IMR-90 (cell line): ENCODE results near the gene PDE4A. TPM values are rescaled to one million over a fixed set of nuclear protein-coding genes. Genes with fewer than 3 reads are reported as not detected.

ENCODE experiments used
- ATAC-seq: fragments of 200-7000 bp; cut with Tn5 transposase; 2 replicates; pipeline ENCODE4 v1.9.1; 2020; ENCODE audit warnings: low read depth, mild to moderate bottlenecking, moderate library complexity
- BruUV-seq: library from RNA; stranded (reverse); fragments of 400-500 nt; replicated peaks from 2 replicates; lab custom pipeline; 2021; lab: Mats Ljungman, UMichigan
- CTCF ChIA-PET: fragments of 300-600 bp; formaldehyde crosslinking; extraction: SDS; loops from one replicate; lab custom pipeline; 2021; ENCODE audit warnings: antibody characterized with exemption; lab: Yijun Ruan, JAX
- POLR2A ChIA-PET: fragments of 300-600 bp; sonication (Branson Sonifier 250); formaldehyde crosslinking; loops from one replicate; lab custom pipeline; 2022; ENCODE audit warnings: antibody characterized with exemption; ENCODE audit not compliant: unreplicated experiment; lab: Charles Lee
- DNase-seq: peaks from one replicate; pipeline ENCODE4 v3.0.0; 2013
- H2AFZ ChIP-seq: replicated peaks from 2 replicates; pipeline ENCODE3; 2013; ENCODE audit warnings: low read length, mild to moderate bottlenecking; ENCODE audit not compliant: poor library complexity
- H2AK5ac ChIP-seq: 2 replicates; pipeline ENCODE4 v1.6.1; 2013; ENCODE audit warnings: low read depth, low read length, inconsistent platforms
- H2AK9ac ChIP-seq: replicated peaks from 2 replicates; pipeline ENCODE3; 2013; ENCODE audit warnings: mild to moderate bottlenecking, low read depth, low read length, moderate library complexity; ENCODE audit not compliant: poor library complexity
- H2BK120ac ChIP-seq: 2 replicates; pipeline ENCODE4 v1.6.1; 2013; ENCODE audit warnings: low read depth, low read length, inconsistent platforms
- H2BK15ac ChIP-seq: 3 replicates; pipeline ENCODE4 v1.6.1; 2013; ENCODE audit warnings: low read depth, low read length, inconsistent platforms
- H2BK20ac ChIP-seq: 2 replicates; pipeline ENCODE4 v1.6.1; 2013; ENCODE audit warnings: low read depth, mild to moderate bottlenecking, inconsistent platforms, low read length, moderate library complexity
- H2BK5ac ChIP-seq: 2 replicates; pipeline ENCODE4 v1.6.1; 2013; ENCODE audit warnings: mild to moderate bottlenecking, low read depth, low read length, inconsistent platforms; ENCODE audit not compliant: poor library complexity, severe bottlenecking
- H3K14ac ChIP-seq: replicated peaks from 2 replicates; pipeline ENCODE4 v1.6.1; 2013; ENCODE audit warnings: low read depth, low read length, inconsistent platforms
- H3K18ac ChIP-seq: 2 replicates; pipeline ENCODE4 v1.6.1; 2013; ENCODE audit warnings: low read depth, low read length, control low read depth
- H3K23ac ChIP-seq: 2 replicates; pipeline ENCODE4 v1.6.1; 2013; ENCODE audit warnings: low read depth, low read length, inconsistent platforms
- H3K27ac ChIP-seq: 2 replicates; pipeline ENCODE4 v1.5.1; 2013; ENCODE audit warnings: mild to moderate bottlenecking, control low read depth, low read length; ENCODE audit not compliant: insufficient read depth
- H3K27me3 ChIP-seq: 2 replicates; pipeline ENCODE4 v1.6.1; 2013; ENCODE audit warnings: low read length; ENCODE audit not compliant: control insufficient read depth, insufficient read depth
- H3K36me3 ChIP-seq: 2 replicates; pipeline ENCODE4 v1.6.1; 2013; ENCODE audit warnings: low read length, mixed read lengths; ENCODE audit not compliant: control insufficient read depth, insufficient read depth
- H3K4ac ChIP-seq: 2 replicates; pipeline ENCODE4 v1.6.1; 2013; ENCODE audit warnings: low read depth, low read length, inconsistent platforms
- H3K4me1 ChIP-seq: 2 replicates; pipeline ENCODE4 v1.6.1; 2013; ENCODE audit warnings: low read length, mixed read lengths; ENCODE audit not compliant: control insufficient read depth, insufficient read depth
- H3K4me2 ChIP-seq: 2 replicates; pipeline ENCODE4 v1.6.1; 2013; ENCODE audit warnings: low read depth, mild to moderate bottlenecking, control low read depth, low read length, moderate library complexity
- H3K4me3 ChIP-seq: 2 replicates; pipeline ENCODE4 v1.5.1; 2013; ENCODE audit warnings: low read depth, mild to moderate bottlenecking, control low read depth, low read length, moderate library complexity; ENCODE audit not compliant: insufficient read depth
- H3K56ac ChIP-seq: 2 replicates; pipeline ENCODE4 v1.6.1; 2013; ENCODE audit warnings: low read length, inconsistent platforms; ENCODE audit not compliant: insufficient read depth; ENCODE audit errors: extremely low read depth
- H3K79me1 ChIP-seq, 2 experiments: 2 replicates each; pipeline ENCODE4 v1.6.1; 2013; ENCODE audit warnings: low read length in 2 of 2, inconsistent platforms in 1 of 2, low read depth in 1 of 2
- H3K9ac ChIP-seq: 2 replicates; pipeline ENCODE4 v1.6.1; 2013; ENCODE audit warnings: low read depth, low read length, control low read depth
- H3K9me1 ChIP-seq: 2 replicates; pipeline ENCODE4 v1.6.1; 2013; ENCODE audit warnings: low read length, inconsistent platforms; ENCODE audit not compliant: insufficient read depth
- H3K9me3 ChIP-seq: 2 replicates; pipeline ENCODE4 v1.6.1; 2013; ENCODE audit warnings: low read length; ENCODE audit not compliant: control insufficient read depth, insufficient read depth
- H4K20me1 ChIP-seq: 2 replicates; pipeline ENCODE4 v1.6.1; 2013; ENCODE audit warnings: low read length, inconsistent platforms; ENCODE audit not compliant: insufficient read depth
- H4K5ac ChIP-seq: 2 replicates; pipeline ENCODE4 v1.6.1; 2013; ENCODE audit warnings: mild to moderate bottlenecking, low read depth, low read length, control low read depth
- H4K8ac ChIP-seq, 2 experiments: 2 replicates each; pipeline ENCODE4 v1.6.1; 2013; ENCODE audit warnings: low read depth in 2 of 2, low read length in 2 of 2, control low read depth in 1 of 2, inconsistent platforms in 1 of 2
- H4K91ac ChIP-seq: 2 replicates; pipeline ENCODE4 v1.6.1; 2013; ENCODE audit warnings: low read depth, low read length, inconsistent platforms; ENCODE audit not compliant: insufficient read depth
- CEBPB ChIP-seq: IDR thresholded peaks from 2 replicates; pipeline ENCODE4 v1.6.1; 2012; ENCODE audit warnings: low read depth, low read length, improper control_type of control experiment
- CHD1 ChIP-seq: IDR thresholded peaks from 2 replicates; pipeline ENCODE4 v1.6.1; 2012; ENCODE audit warnings: low read depth, low read length, improper control_type of control experiment
- CTCF ChIP-seq: conservative IDR thresholded peaks from 2 replicates; pipeline ENCODE4 v1.5.1; 2012; ENCODE audit warnings: mild to moderate bottlenecking, low read depth, low read length, improper control_type of control experiment
- ELK1 ChIP-seq: fragments of 150-350 bp; IDR thresholded peaks from 2 replicates; pipeline ENCODE4 v1.6.1; 2016; ENCODE audit warnings: low read depth, mild to moderate bottlenecking, low read length, moderate library complexity, borderline replicate concordance
- FOS ChIP-seq: fragments of 150-350 bp; IDR thresholded peaks from 2 replicates; pipeline ENCODE4 v1.6.1; 2016; ENCODE audit warnings: low read depth, low read length
- MAFK ChIP-seq: IDR thresholded peaks from 2 replicates; pipeline ENCODE4 v1.6.1; 2012; ENCODE audit warnings: low read depth, low read length, improper control_type of control experiment
- MAZ ChIP-seq: IDR thresholded peaks from 2 replicates; pipeline ENCODE4 v1.6.1; 2012; ENCODE audit warnings: low read depth, mild to moderate bottlenecking, low read length, improper control_type of control experiment, moderate library complexity, borderline replicate concordance
- MXI1 ChIP-seq: IDR thresholded peaks from 2 replicates; pipeline ENCODE4 v1.6.1; 2012; ENCODE audit warnings: low read depth, mild to moderate bottlenecking, low read length, moderate library complexity, borderline replicate concordance
- NFE2L2 ChIP-seq: fragments of 150-350 bp; IDR thresholded peaks from 2 replicates; pipeline ENCODE4 v1.6.1; 2016; ENCODE audit warnings: low read depth, mild to moderate bottlenecking, low read length
- POLR2A ChIP-seq: IDR thresholded peaks from 2 replicates; pipeline ENCODE4 v1.6.1; 2012; ENCODE audit warnings: mild to moderate bottlenecking, low read depth, low read length
- RAD21 ChIP-seq: IDR thresholded peaks from 2 replicates; pipeline ENCODE4 v1.6.1; 2012; ENCODE audit warnings: low read length, improper control_type of control experiment
- RCOR1 ChIP-seq: IDR thresholded peaks from 2 replicates; pipeline ENCODE4 v1.6.1; 2012; ENCODE audit warnings: mild to moderate bottlenecking, low read length, improper control_type of control experiment; ENCODE audit not compliant: insufficient replicate concordance
- RFX5 ChIP-seq: IDR thresholded peaks from 2 replicates; pipeline ENCODE4 v1.8.0; 2012; ENCODE audit warnings: low read depth, mild to moderate bottlenecking, low read length, moderate library complexity
- SMC3 ChIP-seq: fragments of 150-350 bp; IDR thresholded peaks from 2 replicates; pipeline ENCODE4 v1.6.1; 2016; ENCODE audit warnings: low read depth, mild to moderate bottlenecking, antibody characterized with exemption, low read length, moderate library complexity
- USF2 ChIP-seq: fragments of 150-350 bp; IDR thresholded peaks from 2 replicates; pipeline ENCODE4 v1.6.1; 2017; ENCODE audit warnings: mild to moderate bottlenecking, antibody characterized with exemption, low read length, low read depth
- WGBS, 2 experiments: methylation state at CpG; one replicate each; pipeline versions ENCODE4 v1.1.5 to v1.1.7; 2013; ENCODE audit warnings: missing lambda C conversion rate in 2 of 2; ENCODE audit not compliant: insufficient read length in 1 of 2; ENCODE audit errors: extremely low coverage in 2 of 2; 5-methylcytosine and 5-hydroxymethylcytosine counted together
- dilution Hi-C: fragments of 300-500 bp; cut with HindIII; formaldehyde crosslinking; loops from one replicate; pipeline ENCODE4 v1.14.3; 2018; ENCODE audit warnings: low sequenced_read_pairs; ENCODE audit not compliant: unreplicated experiment
- in situ Hi-C: fragments of 300-500 bp; cut with MboI; formaldehyde crosslinking; loops from 3 replicates; pipeline ENCODE4 v1.14.3; 2019; ENCODE audit warnings: low sequenced_read_pairs, inconsistent platforms, mixed read lengths
- intact Hi-C: fragments of 100-400 bp; cut with micrococcal nuclease; formaldehyde crosslinking; loops from 2 replicates; pipeline ENCODE4 v1.10.0; 2022
- polyA plus RNA-seq, 3 experiments: library from polyadenylated mRNA; depleted of rRNA; stranded (reverse); fragments of >200 nt; gene quantifications; 2 replicates each; pipeline ENCODE4 v1.2.3, GENCODE V29; 2012; ENCODE audit warnings: low replicate concordance in 1 of 3
- total RNA-seq: library from RNA; depleted of rRNA; stranded (reverse); fragments of >200 nt; gene quantifications from 2 replicates; pipeline ENCODE4 v1.2.3, GENCODE V29; 2012

PDE4A gene
- total and polyA plus RNA-seq, 2 of the 4 experiments (the other 2 are of a cell fraction) = 1.8 to 7.0 TPM

- peak overlapping the region; percentile 98 for H3K14ac ChIP-seq
- peak overlapping the region; percentile 97 for H4K91ac ChIP-seq
- peak overlapping the region; percentile 71 for H2BK120ac ChIP-seq
- peak overlapping the region; percentile 77 for H3K4me3 ChIP-seq
- WGBS, 2 experiments = 0% methylated on average over 19 of the region's 65 CpGs; no CpG with 5 or more reads in 1 of the 2 experiments
- peak overlapping the region; percentile 97 for H2AK9ac ChIP-seq
- peak overlapping the region; percentile 100 for H2AK5ac ChIP-seq
- peak overlapping the region; percentile 87 for H3K56ac ChIP-seq
- H3K4me2 ChIP-seq = peak overlapping the region; percentile 91
- H2BK20ac ChIP-seq = no peak overlapping the region
- no TSS peak for BruUV-seq
- H3K4ac ChIP-seq = peak overlapping the region; percentile 95
- peaks cover 7% of the 10 kb centered on the region for H4K20me1 ChIP-seq
- dilution Hi-C loops = no loop called here
- in situ Hi-C loops = no loop called here
- H2AFZ ChIP-seq = peak overlapping the region; percentile 86
- peak overlapping the region; percentile 95; the same call in 1 of the 2 replicates for H3K23ac ChIP-seq
- peaks cover 3% of the 10 kb centered on the region; the same call in 1 of the 2 replicates for H3K4me1 ChIP-seq
- peak; percentile 85 for DNase-seq
- no peaks in the 10 kb centered on the region for H3K27me3 ChIP-seq
- peak; percentile 96 for ATAC-seq
- POLR2A ChIA-PET = no interaction called here
- peak overlapping the region; percentile 96 for H4K5ac ChIP-seq
- intact Hi-C loops = loop anchor here (2.0 kb wide), 1 partner anchor 64 kb away; the partner anchor contains the start of gene KRI1
- H3K79me1 ChIP-seq = peaks cover 19 to 40% of the 10 kb centered on the region in 2 experiments
- peak overlapping the region; percentile 94 for H2BK5ac ChIP-seq
- peak overlapping the region; percentile 45; the same call in 1 of the 3 replicates for H2BK15ac ChIP-seq
- no peaks in the 10 kb centered on the region for H3K9me3 ChIP-seq
- peaks cover 15% of the 10 kb centered on the region for H3K36me3 ChIP-seq
- peak overlapping the region; percentile 77 to 97 for H4K8ac ChIP-seq
- H3K18ac ChIP-seq = peak overlapping the region; percentile 91; the same call in 1 of the 2 replicates
- peak overlapping the region; percentile 96 for H3K9ac ChIP-seq
- H3K27ac ChIP-seq = peak overlapping the region; percentile 97
- CTCF ChIA-PET = no interaction called here
- H3K9me1 ChIP-seq = peaks cover 13% of the 10 kb centered on the region
- peak; percentile 81; the same call in 1 of the 2 replicates for TF ChIP-seq MAZ
- TF ChIP-seq USF2 = no peak
- no peak for TF ChIP-seq ELK1
- no peak for TF ChIP-seq RCOR1
- no peak for TF ChIP-seq SMC3
- peak; percentile 99 for TF ChIP-seq NFE2L2
- TF ChIP-seq MAFK = peak; percentile 69
- TF ChIP-seq POLR2A = peak; percentile 95
- no peak for TF ChIP-seq CEBPB
- TF ChIP-seq MXI1 = peak; percentile 46; the same call in 1 of the 2 replicates
- TF ChIP-seq CHD1 = peak; percentile 86; the same call in 1 of the 2 replicates
- 0 out of 2 replicates have a peak, but pooled peaks have one; percentile 3 for TF ChIP-seq RAD21
- TF ChIP-seq FOS = peak; percentile 57
- TF ChIP-seq RFX5 = no peak
- peak; percentile 23; the same call in 1 of the 2 replicates for TF ChIP-seq CTCF
Observed at GRCh38 chr19:10502524-10503001, 82.2 kb downstream of the PDE4A start.
